Stimulated activated CD4-positive, alpha-beta T cell treated with anti-CD3 and anti-CD28 coated beads, TNF-alpha, amount 100 ng/mL, for 1 hour (primary cell): ENCODE results near the gene ANKMY1.

Source experiments
- DNase-seq, 3 donors: peaks; one replicate each; pipeline ENCODE4 v3.0.0-alpha.2; 2020; ENCODE audit warnings: low read depth in 3 of 3, low spot score in 1 of 3

The ANKMY1 gene

GRCh38 chr2:240557808-240558207 lies at the start of gene ANKMY1:
ANKMY1 (minus strand) TSS chr2:240557988; CDS start chr2:240557335, 653 bp downstream.
- DNase-seq, result peak in 1 of 3 donors; percentile 57

GRCh38 chr2:240605867-240606743 lies 48.3 kb upstream of the ANKMY1 start:
- DNase-seq, result no peak

GRCh38 chr2:240604939-240605716 lies 47.3 kb upstream of the ANKMY1 start:
- DNase-seq, result no peak

GRCh38 chr2:240604291-240604938 lies 46.6 kb upstream of the ANKMY1 start:
- DNase-seq, result no peak

GRCh38 chr2:240603846-240604245 lies 46.1 kb upstream of the ANKMY1 start:
- DNase-seq, result no peak

GRCh38 chr2:240603081-240603835 lies 45.5 kb upstream of the ANKMY1 start:
- no peak for DNase-seq

- no peak for DNase-seq
Measured at GRCh38 chr2:240602266-240603050, 44.7 kb upstream of the ANKMY1 start.

GRCh38 chr2:240601831-240602160 lies 44.0 kb upstream of the ANKMY1 start:
- DNase-seq, result no peak

GRCh38 chr2:240601061-240601830 lies 43.5 kb upstream of the ANKMY1 start:
- no peak for DNase-seq

- no peak for DNase-seq
Measured at GRCh38 chr2:240600451-240600961, 42.7 kb upstream of the ANKMY1 start.

- DNase-seq, result no peak
Measured at GRCh38 chr2:240599141-240599583, 41.4 kb upstream of the ANKMY1 start.

GRCh38 chr2:240598311-240598911 lies 40.6 kb upstream of the ANKMY1 start:
- no peak for DNase-seq

- DNase-seq, result no peak
Measured at GRCh38 chr2:240597419-240598181, 39.8 kb upstream of the ANKMY1 start.

- DNase-seq, result no peak
Measured at GRCh38 chr2:240597054-240597418, 39.2 kb upstream of the ANKMY1 start.

GRCh38 chr2:240596491-240596931 lies 38.7 kb upstream of the ANKMY1 start:
- DNase-seq, result no peak

- DNase-seq, result no peak
Measured at GRCh38 chr2:240596080-240596460, 38.3 kb upstream of the ANKMY1 start.

- DNase-seq, result no peak
Measured at GRCh38 chr2:240595381-240596079, 37.7 kb upstream of the ANKMY1 start.
